Testis (tissue), 3 donors: Measurements from ENCODE around the gene PKHD1. TPM values are rescaled to one million over a fixed set of nuclear protein-coding genes. Genes with fewer than 3 reads are reported as not detected.

Experiments used
- DNase-seq: peaks from one replicate; pipeline ENCODE4 v3.0.0-alpha.2; 2019
- H3K27ac ChIP-seq, 2 donors: fragments of 200-600 bp; sonication (generic); one replicate each; pipeline ENCODE4 v1.5.1; 2019
- H3K27me3 ChIP-seq: fragments of 200-600 bp; sonication (generic); one replicate; pipeline ENCODE4 v1.5.1; 2019
- H3K36me3 ChIP-seq: fragments of 200-600 bp; sonication (generic); one replicate; pipeline ENCODE4 v1.5.1; 2017; ENCODE audit warnings: low read depth; ENCODE audit errors: missing control alignments
- H3K4me1 ChIP-seq: fragments of 200-600 bp; sonication (generic); one replicate; pipeline ENCODE4 v1.5.1; 2019
- H3K4me3 ChIP-seq, 2 donors: fragments of 200-600 bp; sonication (generic); one replicate each; pipeline ENCODE4 v1.5.1; 2017 to 2019
- H3K9me3 ChIP-seq: fragments of 200-600 bp; sonication (generic); one replicate; pipeline ENCODE4 v1.5.1; 2017
- CTCF ChIP-seq, 3 experiments: fragments of 450-650 bp in 2 of 3; fragments of 200-600 bp in 1 of 3; sonication (generic) in 1 of 3; IDR thresholded peaks; one replicate each; pipeline ENCODE4 v1.5.1; 2016 to 2019; ENCODE audit warnings: antibody characterized with exemption in 3 of 3, mild to moderate bottlenecking in 2 of 3, moderate library complexity in 1 of 3
- POLR2A ChIP-seq: fragments of 450-650 bp; IDR thresholded peaks from one replicate; pipeline ENCODE4 v1.6.1; 2017; ENCODE audit warnings: antibody characterized with exemption, mild to moderate bottlenecking, moderate library complexity
- WGBS, 2 donors: methylation state at CpG; one replicate each; pipeline ENCODE4 v1.1.5; 2018; 5-methylcytosine and 5-hydroxymethylcytosine counted together
- intact Hi-C: fragments of 100-400 bp; cut with DNase I; formaldehyde crosslinking; loops from one replicate; pipeline ENCODE4 v1.15.1; 2023; ENCODE audit warnings: low total_unique reads
- polyA plus RNA-seq: library from polyadenylated mRNA; stranded (reverse); fragments of 350-450 nt; fragmentation: Illumina TruSeq; extraction: RNeasy Lipid Tissue Mini Kit (QIAGEN cat#74804); gene quantifications from one replicate; pipeline ENCODE4 v1.2.3, GENCODE V29; 2014; ENCODE audit warnings: low read depth, low replicate concordance; ENCODE audit not compliant: insufficient read depth
- total RNA-seq, 2 donors: library from RNA; depleted of rRNA; stranded (reverse); fragments of >200 nt; gene quantifications; one replicate each; pipeline ENCODE4 v1.2.3, GENCODE V29; 2016

The PKHD1 gene
- total and polyA plus RNA-seq, 3 donors from 2014 or later = 1.3 to 2.3 (median 1.7) TPM

GRCh38 chr6:52053038-52053695 lies 34.2 kb downstream of the PKHD1 start:
- H3K4me1 ChIP-seq = no peaks in the 10 kb centered on the region
- H3K27me3 ChIP-seq = no peaks in the 10 kb centered on the region
- intact Hi-C loops = no loop called here
- no peaks in the 10 kb centered on the region for H3K36me3 ChIP-seq
- H3K27ac ChIP-seq = no peak overlapping the region
- no peak for DNase-seq
- TF ChIP-seq POLR2A (no peak), CTCF (IDR thresholded peaks at IDR 0.05) (no peak)
- H3K4me3 ChIP-seq = no peak overlapping the region
- 76 to 82% methylated on average over 8 of the region's 8 CpGs for WGBS, 2 donors
- H3K9me3 ChIP-seq = no peaks in the 10 kb centered on the region

DNA sequence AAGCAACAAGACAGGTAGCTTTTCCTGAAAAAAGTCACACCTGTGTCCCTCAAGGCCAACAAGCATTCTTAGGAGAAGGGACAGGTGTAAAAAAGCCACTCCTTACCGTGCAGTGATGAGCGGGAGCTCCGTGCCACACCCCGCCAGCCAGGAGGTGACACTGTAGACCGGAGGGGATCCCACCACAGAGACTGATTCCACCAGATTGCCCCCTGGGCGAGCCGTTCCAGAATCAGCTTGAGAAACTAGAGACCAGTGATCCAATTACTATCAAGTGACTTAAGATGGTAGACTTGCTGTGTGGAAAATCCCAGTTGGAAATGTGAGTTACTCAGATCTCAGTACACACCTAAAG lies 37.4 kb downstream of the PKHD1 start:
- DNase-seq = no peak
- Histone ChIP-seq H3K9me3 (no peaks in the 10 kb centered on the region), H3K27ac (no peak overlapping the region), H3K27me3 (no peaks in the 10 kb centered on the region), H3K36me3 (no peaks in the 10 kb centered on the region), H3K4me1 (no peaks in the 10 kb centered on the region), H3K4me3 (no peak overlapping the region)
- intact Hi-C loops = no loop called here
- WGBS, 2 donors = 61 to 73% methylated on average over 6 to 7 of the region's 7 CpGs
- TF ChIP-seq CTCF (IDR thresholded peaks at IDR 0.05) = no peak
- no peak for TF ChIP-seq POLR2A

DNA sequence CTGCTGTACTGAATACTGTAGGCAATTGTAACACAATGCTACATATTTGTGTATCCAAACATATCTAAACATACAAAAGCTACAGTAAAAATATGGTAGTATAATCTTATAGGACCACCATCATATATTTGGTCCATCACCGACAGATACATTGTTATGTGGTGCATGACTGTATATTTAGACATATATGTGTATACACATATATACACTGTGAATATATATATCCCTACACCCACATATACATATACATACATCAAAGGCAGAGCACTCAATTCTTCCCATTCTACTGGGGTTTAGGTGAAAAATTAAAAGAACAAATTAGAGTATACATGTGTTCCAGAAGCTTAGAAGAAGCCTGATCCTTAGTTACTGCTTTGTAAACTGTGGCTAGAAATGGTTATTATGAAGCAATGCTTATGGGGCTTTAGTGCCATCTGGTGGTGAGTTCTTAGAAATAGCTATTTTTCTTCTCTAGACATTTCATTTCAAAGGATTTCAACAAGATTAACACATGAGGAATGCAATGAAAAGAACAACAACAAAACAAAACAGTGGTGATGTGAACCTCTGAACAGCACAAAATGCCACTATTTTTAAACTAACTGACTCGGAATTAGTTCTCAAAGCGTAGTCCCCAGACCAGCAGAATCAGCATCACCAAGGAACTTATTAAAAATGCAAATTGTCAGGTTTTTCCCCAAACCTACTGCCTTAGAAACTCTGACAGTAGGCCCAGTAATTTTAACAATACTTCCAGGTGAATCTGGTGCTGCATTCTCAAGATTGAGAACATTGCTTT lies 38.0 kb downstream of the PKHD1 start:
- WGBS, 2 donors = 51 to 58% methylated on average over 3 of the region's 3 CpGs
- intact Hi-C loops = no loop called here

GRCh38 chr6:52046456-52046855 lies 41.0 kb downstream of the PKHD1 start:
- no peak for DNase-seq
- Histone ChIP-seq H3K9me3 (no peaks in the 10 kb centered on the region), H3K4me3 (no peak overlapping the region), H3K27ac (no peak overlapping the region), H3K36me3 (no peaks in the 10 kb centered on the region), H3K4me1 (no peaks in the 10 kb centered on the region), H3K27me3 (no peaks in the 10 kb centered on the region)
- intact Hi-C loops = no loop called here
- TF ChIP-seq POLR2A (no peak), CTCF (IDR thresholded peaks at IDR 0.05) (no peak)
- 26 to 30% methylated on average over 1 of the region's 1 CpG for WGBS, 2 donors

More for the DNA sequence above, 38.0 kb downstream of the PKHD1 start:
- H3K27me3 ChIP-seq = no peaks in the 10 kb centered on the region
- DNase-seq = no peak
- H3K9me3 ChIP-seq = no peaks in the 10 kb centered on the region
- no peaks in the 10 kb centered on the region for H3K4me1 ChIP-seq
- H3K4me3 ChIP-seq = no peak overlapping the region
- no peak overlapping the region for H3K27ac ChIP-seq
- H3K36me3 ChIP-seq = no peaks in the 10 kb centered on the region
- TF ChIP-seq CTCF (IDR thresholded peaks at IDR 0.05) = peak in 2 of 3 experiments; percentile 26 to 56
- no peak for TF ChIP-seq POLR2A
